Measurements from ENCODE around the gene EZH1.
A peak's percentile ranks its signal among the peaks of the same experiment; 100 is the strongest.

EZH1 gene

GRCh38 chr17:42678951-42679491 lies 65.8 kb downstream of the EZH1 start:
- Histone ChIP-seq H3K4me3 (ENCODE audit: low read length) (peak overlapping the region; percentile 81), H3K9me3 (ENCODE audit: control insufficient read depth, low read length) (no peaks in the 10 kb centered on the region), H3K36me3 (ENCODE audit: control insufficient read depth, insufficient read depth, low read length, severe bottlenecking) (no peaks in the 10 kb centered on the region), H3K9ac (ENCODE audit: low read length) (peak overlapping the region; percentile 86), H3K4me1 (ENCODE audit: control insufficient read depth, insufficient read depth, low read length) (peaks cover 48% of the 10 kb centered on the region), H3K27me3 (replicated peaks; ENCODE audit: control insufficient read depth, insufficient read depth, low read length) (no peaks in the 10 kb centered on the region)
- DNase-seq (ENCODE audit: low read depth) = peak; percentile 64

- H3K9ac ChIP-seq (ENCODE audit: low read length) = peak overlapping the region; percentile 88
- peak overlapping the region; percentile 81 for H3K4me3 ChIP-seq (ENCODE audit: low read length)
- peaks cover 4% of the 10 kb centered on the region for H3K36me3 ChIP-seq (ENCODE audit: control insufficient read depth, insufficient read depth, low read length, severe bottlenecking)
- no peaks in the 10 kb centered on the region for H3K9me3 ChIP-seq (ENCODE audit: control insufficient read depth, low read length)
- DNase-seq (ENCODE audit: low read depth) = peak; percentile 93
- H3K27me3 ChIP-seq (replicated peaks; ENCODE audit: control insufficient read depth, insufficient read depth, low read length) = no peaks in the 10 kb centered on the region
- H3K4me1 ChIP-seq (ENCODE audit: control insufficient read depth, insufficient read depth, low read length) = peaks cover 51% of the 10 kb centered on the region
Measured at GRCh38 chr17:42677921-42678781, 66.7 kb downstream of the EZH1 start.

- H3K4me3 ChIP-seq (ENCODE audit: low read length) = peak overlapping the region; percentile 98
- H3K9ac ChIP-seq (ENCODE audit: low read length) = peak overlapping the region; percentile 97
- H3K9me3 ChIP-seq (ENCODE audit: control insufficient read depth, low read length) = no peaks in the 10 kb centered on the region
- peaks cover 14% of the 10 kb centered on the region for H3K36me3 ChIP-seq (ENCODE audit: control insufficient read depth, insufficient read depth, low read length, severe bottlenecking)
- no peaks in the 10 kb centered on the region for H3K27me3 ChIP-seq (replicated peaks; ENCODE audit: control insufficient read depth, insufficient read depth, low read length)
- peak; percentile 100 for DNase-seq (ENCODE audit: low read depth)
- peaks cover 49% of the 10 kb centered on the region for H3K4me1 ChIP-seq (ENCODE audit: control insufficient read depth, insufficient read depth, low read length)
Measured at GRCh38 chr17:42677012-42677857, 67.6 kb downstream of the EZH1 start.

- Histone ChIP-seq H3K4me3 (ENCODE audit: low read length) (peak within 1 kb of the TSS; percentile 98), H3K9me3 (ENCODE audit: control insufficient read depth, low read length) (no peaks in the 10 kb centered on the region), H3K36me3 (ENCODE audit: control insufficient read depth, insufficient read depth, low read length, severe bottlenecking) (peaks cover 21% of the 10 kb centered on the region), H3K4me1 (ENCODE audit: control insufficient read depth, insufficient read depth, low read length) (peaks cover 44% of the 10 kb centered on the region), H3K27me3 (replicated peaks; ENCODE audit: control insufficient read depth, insufficient read depth, low read length) (no peaks in the 10 kb centered on the region), H3K9ac (ENCODE audit: low read length) (peak within 1 kb of the TSS; percentile 97)
- DNase-seq (ENCODE audit: low read depth) = no peak
Measured at GRCh38 chr17:42676424-42677011, 68.3 kb downstream of the EZH1 start, which contains the start of gene PLEKHH3. Gene PLEKHH3, minus strand, starts transcription at chr17:42676994. Its CDS starts 431 bp downstream, at chr17:42676563.

GRCh38 chr17:42675965-42676423 lies 68.8 kb downstream of the EZH1 start:
- peak; percentile 75 for DNase-seq (ENCODE audit: low read depth)
- Histone ChIP-seq H3K4me1 (ENCODE audit: control insufficient read depth, insufficient read depth, low read length) (peaks cover 44% of the 10 kb centered on the region), H3K4me3 (ENCODE audit: low read length) (peak overlapping the region; percentile 98), H3K27me3 (replicated peaks; ENCODE audit: control insufficient read depth, insufficient read depth, low read length) (no peaks in the 10 kb centered on the region), H3K9ac (ENCODE audit: low read length) (peak overlapping the region; percentile 97), H3K9me3 (ENCODE audit: control insufficient read depth, low read length) (no peaks in the 10 kb centered on the region), H3K36me3 (ENCODE audit: control insufficient read depth, insufficient read depth, low read length, severe bottlenecking) (peaks cover 26% of the 10 kb centered on the region)

GRCh38 chr17:42675348-42675964 lies 69.4 kb downstream of the EZH1 start:
- peak; percentile 14 for DNase-seq (ENCODE audit: low read depth)
- Histone ChIP-seq H3K4me3 (ENCODE audit: low read length) (peak overlapping the region; percentile 98), H3K9ac (ENCODE audit: low read length) (peak overlapping the region; percentile 97), H3K27me3 (replicated peaks; ENCODE audit: control insufficient read depth, insufficient read depth, low read length) (no peaks in the 10 kb centered on the region), H3K4me1 (ENCODE audit: control insufficient read depth, insufficient read depth, low read length) (peaks cover 42% of the 10 kb centered on the region), H3K36me3 (ENCODE audit: control insufficient read depth, insufficient read depth, low read length, severe bottlenecking) (peaks cover 30% of the 10 kb centered on the region), H3K9me3 (ENCODE audit: control insufficient read depth, low read length) (no peaks in the 10 kb centered on the region)

GRCh38 chr17:42674755-42675347 lies 70.0 kb downstream of the EZH1 start:
- H3K4me1 ChIP-seq (ENCODE audit: control insufficient read depth, insufficient read depth, low read length) = peaks cover 37% of the 10 kb centered on the region
- H3K9me3 ChIP-seq (ENCODE audit: control insufficient read depth, low read length) = no peaks in the 10 kb centered on the region
- no peaks in the 10 kb centered on the region for H3K27me3 ChIP-seq (replicated peaks; ENCODE audit: control insufficient read depth, insufficient read depth, low read length)
- peak overlapping the region; percentile 98 for H3K4me3 ChIP-seq (ENCODE audit: low read length)
- peaks cover 34% of the 10 kb centered on the region for H3K36me3 ChIP-seq (ENCODE audit: control insufficient read depth, insufficient read depth, low read length, severe bottlenecking)
- DNase-seq (ENCODE audit: low read depth) = no peak
- H3K9ac ChIP-seq (ENCODE audit: low read length) = peak overlapping the region; percentile 97

GRCh38 chr17:42673885-42674754 lies 70.7 kb downstream of the EZH1 start:
- Histone ChIP-seq H3K27me3 (replicated peaks; ENCODE audit: control insufficient read depth, insufficient read depth, low read length) (no peaks in the 10 kb centered on the region), H3K9me3 (ENCODE audit: control insufficient read depth, low read length) (no peaks in the 10 kb centered on the region), H3K4me3 (ENCODE audit: low read length) (peak overlapping the region; percentile 98), H3K9ac (ENCODE audit: low read length) (peak overlapping the region; percentile 97), H3K4me1 (ENCODE audit: control insufficient read depth, insufficient read depth, low read length) (peaks cover 31% of the 10 kb centered on the region), H3K36me3 (ENCODE audit: control insufficient read depth, insufficient read depth, low read length, severe bottlenecking) (peaks cover 41% of the 10 kb centered on the region)
- DNase-seq (ENCODE audit: low read depth) = peak; percentile 72

- H3K9me3 ChIP-seq (ENCODE audit: control insufficient read depth, low read length) = no peaks in the 10 kb centered on the region
- no peaks in the 10 kb centered on the region for H3K27me3 ChIP-seq (replicated peaks; ENCODE audit: control insufficient read depth, insufficient read depth, low read length)
- peak overlapping the region; percentile 65 for H3K4me3 ChIP-seq (ENCODE audit: low read length)
- H3K9ac ChIP-seq (ENCODE audit: low read length) = peak overlapping the region; percentile 56
- H3K4me1 ChIP-seq (ENCODE audit: control insufficient read depth, insufficient read depth, low read length) = peaks cover 27% of the 10 kb centered on the region
- DNase-seq (ENCODE audit: low read depth) = no peak
- H3K36me3 ChIP-seq (ENCODE audit: control insufficient read depth, insufficient read depth, low read length, severe bottlenecking) = peaks cover 47% of the 10 kb centered on the region
Measured at GRCh38 chr17:42673266-42673884, 71.5 kb downstream of the EZH1 start.

Data from adipocyte (in vitro differentiated cells).